ENCODE results near the gene SERINC5. TPM values are rescaled to one million over a fixed set of nuclear protein-coding genes. Genes with fewer than 3 reads are reported as not detected.

The SERINC5 gene
- total RNA-seq, 2 donors from 2014 or later: 23.3 to 26.7 TPM

DNA sequence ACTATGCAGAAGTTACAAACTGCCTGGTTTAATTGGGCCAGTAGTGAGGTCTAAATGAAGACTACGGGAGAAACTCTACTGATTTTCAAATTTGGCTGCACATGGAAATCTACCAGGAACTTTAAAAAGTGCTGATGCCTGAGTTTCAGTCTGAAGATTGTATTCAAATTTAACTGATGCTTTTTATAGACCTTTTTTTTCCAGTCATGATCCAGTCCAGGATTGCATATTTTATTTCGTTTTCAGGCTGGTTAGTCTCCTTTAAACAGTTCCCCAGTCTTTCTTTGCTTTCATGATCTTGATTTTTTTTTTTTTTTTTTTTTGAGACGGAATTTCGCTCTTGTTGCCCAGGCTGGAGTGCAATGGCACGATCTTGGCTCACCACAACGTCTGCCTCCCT is 40.3 kb upstream of the SERINC5 start:
- H3K4me1 ChIP-seq: no peaks in the 10 kb centered on the region
- WGBS, 2 donors: 71 to 73% methylated on average over 6 of the region's 6 CpGs
- intact Hi-C loops (cut with DNase I): no loop called here
- H3K36me3 ChIP-seq (replicated peaks in 1 of 2; ENCODE audit: insufficient read depth in 1 of 2, low read depth in 2 of 2): no peaks in the 10 kb centered on the region
- no peak for ATAC-seq
- DNase-seq: no peak
- TF ChIP-seq, protein P1, sequence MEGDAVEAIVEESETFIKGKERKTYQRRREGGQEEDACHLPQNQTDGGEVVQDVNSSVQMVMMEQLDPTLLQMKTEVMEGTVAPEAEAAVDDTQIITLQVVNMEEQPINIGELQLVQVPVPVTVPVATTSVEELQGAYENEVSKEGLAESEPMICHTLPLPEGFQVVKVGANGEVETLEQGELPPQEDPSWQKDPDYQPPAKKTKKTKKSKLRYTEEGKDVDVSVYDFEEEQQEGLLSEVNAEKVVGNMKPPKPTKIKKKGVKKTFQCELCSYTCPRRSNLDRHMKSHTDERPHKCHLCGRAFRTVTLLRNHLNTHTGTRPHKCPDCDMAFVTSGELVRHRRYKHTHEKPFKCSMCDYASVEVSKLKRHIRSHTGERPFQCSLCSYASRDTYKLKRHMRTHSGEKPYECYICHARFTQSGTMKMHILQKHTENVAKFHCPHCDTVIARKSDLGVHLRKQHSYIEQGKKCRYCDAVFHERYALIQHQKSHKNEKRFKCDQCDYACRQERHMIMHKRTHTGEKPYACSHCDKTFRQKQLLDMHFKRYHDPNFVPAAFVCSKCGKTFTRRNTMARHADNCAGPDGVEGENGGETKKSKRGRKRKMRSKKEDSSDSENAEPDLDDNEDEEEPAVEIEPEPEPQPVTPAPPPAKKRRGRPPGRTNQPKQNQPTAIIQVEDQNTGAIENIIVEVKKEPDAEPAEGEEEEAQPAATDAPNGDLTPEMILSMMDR (IDR thresholded peaks at IDR 0.05): no peak
- TF ChIP-seq POLR2A (IDR thresholded peaks at IDR 0.05): no peak
- no peak overlapping the region for H3K27ac ChIP-seq
- peaks cover 0 to 3% (median 0%) of the 10 kb centered on the region in 3 donors for H3K9me3 ChIP-seq
- H3K27me3 ChIP-seq: no peaks in the 10 kb centered on the region
- H3K4me3 ChIP-seq: no peak overlapping the region

DNA sequence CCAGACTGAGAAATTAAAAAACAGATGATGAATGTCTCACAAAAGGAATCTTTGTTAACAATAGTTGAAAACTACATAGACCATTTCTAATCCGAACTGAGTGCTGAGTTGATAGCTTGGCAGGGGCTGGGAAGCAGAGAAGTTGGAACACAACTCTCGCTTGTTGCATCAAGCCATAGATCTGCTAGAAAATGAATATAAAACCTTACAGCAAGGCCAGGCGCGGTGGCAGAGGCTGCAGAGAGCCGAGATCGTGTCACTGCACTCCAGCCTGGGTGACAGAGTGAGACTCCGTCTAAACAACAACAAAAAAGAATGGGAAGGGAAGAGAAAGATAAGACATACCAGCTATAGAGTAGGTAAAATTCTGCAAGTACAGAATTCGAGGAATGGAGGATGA is 35.9 kb upstream of the SERINC5 start:
- intact Hi-C loops (cut with DNase I): no loop called here
- TF ChIP-seq, protein P1 (IDR thresholded peaks at IDR 0.05): no peak
- no peak for TF ChIP-seq POLR2A (IDR thresholded peaks at IDR 0.05)
- H3K4me3 ChIP-seq: no peak overlapping the region
- H3K27ac ChIP-seq: no peak overlapping the region
- no peaks in the 10 kb centered on the region for H3K36me3 ChIP-seq (replicated peaks in 1 of 2; ENCODE audit: insufficient read depth in 1 of 2, low read depth in 2 of 2)
- H3K9me3 ChIP-seq: peaks cover 0 to 3% (median 0%) of the 10 kb centered on the region in 3 donors
- 77 to 81% methylated on average over 8 of the region's 8 CpGs for WGBS, 2 donors
- H3K27me3 ChIP-seq: no peaks in the 10 kb centered on the region
- DNase-seq (no peak), ATAC-seq (no peak)
- H3K4me1 ChIP-seq: no peaks in the 10 kb centered on the region

GRCh38 chr5:80289320-80289719 is 33.5 kb upstream of the SERINC5 start:
- Histone ChIP-seq H3K9me3 (peaks cover 0 to 3% (median 0%) of the 10 kb centered on the region in 3 donors), H3K36me3 (replicated peaks in 1 of 2; ENCODE audit: insufficient read depth in 1 of 2, low read depth in 2 of 2) (no peaks in the 10 kb centered on the region), H3K27ac (no peak overlapping the region), H3K27me3 (no peaks in the 10 kb centered on the region), H3K4me3 (no peak overlapping the region), H3K4me1 (no peaks in the 10 kb centered on the region)
- intact Hi-C loops (cut with DNase I): no loop called here
- no peak for ATAC-seq
- TF ChIP-seq, protein P1 (IDR thresholded peaks at IDR 0.05): no peak
- TF ChIP-seq POLR2A (IDR thresholded peaks at IDR 0.05): no peak
- DNase-seq: no peak
- 90% methylated on average over 2 of the region's 2 CpGs; no CpG with 5 or more reads in 1 of the 2 donors for WGBS, 2 donors

GRCh38 chr5:80288177-80288576 is 32.3 kb upstream of the SERINC5 start:
- Histone ChIP-seq H3K9me3 (no peaks in the 10 kb centered on the region), H3K36me3 (replicated peaks in 1 of 2; ENCODE audit: insufficient read depth in 1 of 2, low read depth in 2 of 2) (no peaks in the 10 kb centered on the region), H3K4me1 (no peaks in the 10 kb centered on the region), H3K27ac (no peak overlapping the region), H3K4me3 (no peak overlapping the region), H3K27me3 (no peaks in the 10 kb centered on the region)
- ATAC-seq: no peak
- TF ChIP-seq, protein P1 (IDR thresholded peaks at IDR 0.05): no peak
- no peak for TF ChIP-seq POLR2A (IDR thresholded peaks at IDR 0.05)
- DNase-seq: no peak
- WGBS, 2 donors: 80 to 88% methylated on average over 2 of the region's 2 CpGs
- intact Hi-C loops (cut with DNase I): no loop called here

DNA sequence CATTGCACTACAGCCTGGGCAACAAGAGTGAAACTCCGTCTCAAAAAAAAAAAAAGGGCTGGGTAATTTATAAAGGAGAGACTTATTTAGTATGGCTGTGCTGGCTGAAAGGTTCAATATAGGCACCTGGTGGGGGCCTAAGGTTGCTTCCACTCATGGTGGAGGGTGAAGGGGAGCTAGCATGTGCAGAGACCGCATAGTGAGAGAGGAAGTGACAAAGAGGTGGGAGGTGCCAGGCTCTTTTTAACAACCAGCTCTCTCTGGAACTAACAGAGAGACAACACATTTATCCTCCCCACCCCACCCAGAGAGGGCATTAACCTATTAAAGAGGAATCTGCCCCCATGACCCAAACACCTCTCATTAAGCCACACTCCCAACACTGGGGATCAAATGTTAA is 28.9 kb upstream of the SERINC5 start:
- DNase-seq (no peak), ATAC-seq (no peak)
- Histone ChIP-seq H3K27ac (no peak overlapping the region), H3K27me3 (no peaks in the 10 kb centered on the region), H3K9me3 (no peaks in the 10 kb centered on the region), H3K36me3 (replicated peaks in 1 of 2; ENCODE audit: insufficient read depth in 1 of 2, low read depth in 2 of 2) (no peaks in the 10 kb centered on the region), H3K4me1 (no peaks in the 10 kb centered on the region), H3K4me3 (no peak overlapping the region)
- TF ChIP-seq, protein P1 (IDR thresholded peaks at IDR 0.05): no peak
- no peak for TF ChIP-seq POLR2A (IDR thresholded peaks at IDR 0.05)
- 76 to 87% methylated on average over 2 of the region's 2 CpGs for WGBS, 2 donors
- intact Hi-C loops (cut with DNase I): no loop called here

Data from body of pancreas (tissue), 4 donors.